ENCODE data around the gene CHRNB2. TPM values are rescaled to one million over a fixed set of nuclear protein-coding genes. Genes with fewer than 3 reads are reported as not detected.

The CHRNB2 gene
- total and polyA plus RNA-seq, 9 of the 15 experiments (the other 6 are each of a cell fraction or from before 2014, with no cell fraction given), result 0.01 TPM; not detected in 8

DNA sequence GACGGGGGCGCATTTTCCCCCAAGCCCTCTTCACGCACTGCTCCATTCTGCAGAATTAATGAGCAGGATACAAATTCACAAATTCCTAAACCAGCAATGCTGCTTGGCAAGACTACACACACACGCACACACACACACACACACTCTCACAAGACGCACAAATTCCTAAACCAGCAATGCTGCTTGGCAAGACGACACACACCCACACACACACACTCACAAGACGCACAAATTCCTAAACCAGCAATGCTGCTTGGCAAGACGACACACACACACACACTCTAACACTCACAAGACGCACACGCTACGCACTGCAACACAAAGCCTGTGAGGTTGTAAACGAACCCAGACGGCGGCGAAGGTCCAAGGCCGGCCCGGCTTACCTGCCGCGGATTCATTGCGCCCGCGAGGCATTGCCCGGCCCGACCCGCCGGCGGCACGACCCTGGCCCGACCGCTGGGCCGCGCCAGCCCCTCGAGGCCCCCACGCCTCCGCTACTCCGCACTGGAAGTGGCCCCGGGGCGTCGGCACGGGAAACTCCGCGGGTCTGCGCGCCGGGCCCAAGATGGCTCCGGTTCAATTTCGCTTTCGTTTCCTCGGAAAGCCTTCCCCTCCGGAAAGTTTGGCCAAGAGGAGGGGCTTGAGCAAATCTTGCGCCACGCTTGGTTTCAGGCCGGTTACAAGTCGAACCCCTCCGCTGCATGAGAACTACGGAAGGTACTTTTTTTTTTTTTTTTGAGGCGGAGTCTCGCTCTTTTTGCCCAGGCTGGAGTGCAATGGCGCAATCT is 40.2 kb downstream of the CHRNB2 start, which contains the start of gene ADAR (continued):
- TF ChIP-seq, protein P1, sequence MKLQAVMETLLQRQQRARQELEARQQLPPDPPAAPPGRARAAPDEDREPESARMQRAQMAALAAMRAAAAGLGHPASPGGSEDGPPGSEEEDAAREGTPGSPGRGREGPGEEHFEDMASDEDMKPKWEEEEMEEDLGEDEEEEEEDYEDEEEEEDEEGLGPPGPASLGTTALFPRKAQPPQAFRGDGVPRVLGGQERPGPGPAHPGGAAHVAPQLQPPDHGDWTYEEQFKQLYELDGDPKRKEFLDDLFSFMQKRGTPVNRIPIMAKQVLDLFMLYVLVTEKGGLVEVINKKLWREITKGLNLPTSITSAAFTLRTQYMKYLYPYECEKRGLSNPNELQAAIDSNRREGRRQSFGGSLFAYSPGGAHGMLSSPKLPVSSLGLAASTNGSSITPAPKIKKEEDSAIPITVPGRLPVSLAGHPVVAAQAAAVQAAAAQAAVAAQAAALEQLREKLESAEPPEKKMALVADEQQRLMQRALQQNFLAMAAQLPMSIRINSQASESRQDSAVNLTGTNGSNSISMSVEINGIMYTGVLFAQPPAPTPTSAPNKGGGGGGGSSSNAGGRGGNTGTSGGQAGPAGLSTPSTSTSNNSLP (IDR thresholded peaks at IDR 0.05; ENCODE audit: borderline replicate concordance, low read depth, low read length), result no peak
- TF ChIP-seq GABPB2 (CRISPR knock-in tag; conservative IDR thresholded peaks at IDR 0.05) (no peak), TAF7 (tag; IDR thresholded peaks at IDR 0.05) (peak; percentile 41; the same call in 1 of the 2 replicates), DMBX1 (CRISPR knock-in tag; IDR thresholded peaks at IDR 0.05; ENCODE audit: borderline replicate concordance) (no peak), ILF3 (IDR thresholded peaks at IDR 0.05; ENCODE audit: borderline replicate concordance) (no peak), NFYB (IDR thresholded peaks at IDR 0.05; ENCODE audit: extremely low read depth, insufficient read length) (no peak), ZNF311 (CRISPR knock-in tag; IDR thresholded peaks at IDR 0.05) (no peak), ZNF184 (CRISPR knock-in tag; IDR thresholded peaks at IDR 0.05) (no peak), ZKSCAN1 (IDR thresholded peaks at IDR 0.05; ENCODE audit: low read depth, low read length) (no peak), PCBP2 (IDR thresholded peaks at IDR 0.05; ENCODE audit: low read depth, low read length, poor library complexity, severe bottlenecking) (no peak), MCM5 (IDR thresholded peaks at IDR 0.05; ENCODE audit: low read depth) (no peak)
- TF ChIP-seq, protein P2, sequence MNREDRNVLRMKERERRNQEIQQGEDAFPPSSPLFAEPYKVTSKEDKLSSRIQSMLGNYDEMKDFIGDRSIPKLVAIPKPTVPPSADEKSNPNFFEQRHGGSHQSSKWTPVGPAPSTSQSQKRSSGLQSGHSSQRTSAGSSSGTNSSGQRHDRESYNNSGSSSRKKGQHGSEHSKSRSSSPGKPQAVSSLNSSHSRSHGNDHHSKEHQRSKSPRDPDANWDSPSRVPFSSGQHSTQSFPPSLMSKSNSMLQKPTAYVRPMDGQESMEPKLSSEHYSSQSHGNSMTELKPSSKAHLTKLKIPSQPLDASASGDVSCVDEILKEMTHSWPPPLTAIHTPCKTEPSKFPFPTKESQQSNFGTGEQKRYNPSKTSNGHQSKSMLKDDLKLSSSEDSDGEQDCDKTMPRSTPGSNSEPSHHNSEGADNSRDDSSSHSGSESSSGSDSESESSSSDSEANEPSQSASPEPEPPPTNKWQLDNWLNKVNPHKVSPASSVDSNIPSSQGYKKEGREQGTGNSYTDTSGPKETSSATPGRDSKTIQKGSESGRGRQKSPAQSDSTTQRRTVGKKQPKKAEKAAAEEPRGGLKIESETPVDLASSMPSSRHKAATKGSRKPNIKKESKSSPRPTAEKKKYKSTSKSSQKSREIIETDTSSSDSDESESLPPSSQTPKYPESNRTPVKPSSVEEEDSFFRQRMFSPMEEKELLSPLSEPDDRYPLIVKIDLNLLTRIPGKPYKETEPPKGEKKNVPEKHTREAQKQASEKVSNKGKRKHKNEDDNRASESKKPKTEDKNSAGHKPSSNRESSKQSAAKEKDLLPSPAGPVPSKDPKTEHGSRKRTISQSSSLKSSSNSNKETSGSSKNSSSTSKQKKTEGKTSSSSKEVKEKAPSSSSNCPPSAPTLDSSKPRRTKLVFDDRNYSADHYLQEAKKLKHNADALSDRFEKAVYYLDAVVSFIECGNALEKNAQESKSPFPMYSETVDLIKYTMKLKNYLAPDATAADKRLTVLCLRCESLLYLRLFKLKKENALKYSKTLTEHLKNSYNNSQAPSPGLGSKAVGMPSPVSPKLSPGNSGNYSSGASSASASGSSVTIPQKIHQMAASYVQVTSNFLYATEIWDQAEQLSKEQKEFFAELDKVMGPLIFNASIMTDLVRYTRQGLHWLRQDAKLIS (CRISPR knock-in tag; IDR thresholded peaks at IDR 0.05), result 0 out of 2 replicates have a peak, but pooled peaks have one; percentile 29
- TF ChIP-seq, protein P3, sequence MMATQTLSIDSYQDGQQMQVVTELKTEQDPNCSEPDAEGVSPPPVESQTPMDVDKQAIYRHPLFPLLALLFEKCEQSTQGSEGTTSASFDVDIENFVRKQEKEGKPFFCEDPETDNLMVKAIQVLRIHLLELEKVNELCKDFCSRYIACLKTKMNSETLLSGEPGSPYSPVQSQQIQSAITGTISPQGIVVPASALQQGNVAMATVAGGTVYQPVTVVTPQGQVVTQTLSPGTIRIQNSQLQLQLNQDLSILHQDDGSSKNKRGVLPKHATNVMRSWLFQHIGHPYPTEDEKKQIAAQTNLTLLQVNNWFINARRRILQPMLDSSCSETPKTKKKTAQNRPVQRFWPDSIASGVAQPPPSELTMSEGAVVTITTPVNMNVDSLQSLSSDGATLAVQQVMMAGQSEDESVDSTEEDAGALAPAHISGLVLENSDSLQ (IDR thresholded peaks at IDR 0.05), result no peak
- TF ChIP-seq, protein P4, sequence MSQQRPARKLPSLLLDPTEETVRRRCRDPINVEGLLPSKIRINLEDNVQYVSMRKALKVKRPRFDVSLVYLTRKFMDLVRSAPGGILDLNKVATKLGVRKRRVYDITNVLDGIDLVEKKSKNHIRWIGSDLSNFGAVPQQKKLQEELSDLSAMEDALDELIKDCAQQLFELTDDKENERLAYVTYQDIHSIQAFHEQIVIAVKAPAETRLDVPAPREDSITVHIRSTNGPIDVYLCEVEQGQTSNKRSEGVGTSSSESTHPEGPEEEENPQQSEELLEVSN (IDR thresholded peaks at IDR 0.05; ENCODE audit: borderline replicate concordance in 1 of 2, extremely low read depth in 1 of 2, insufficient read depth in 1 of 2, insufficient read length in 1 of 2, low read depth in 1 of 2, low read length in 1 of 2, poor library complexity in 1 of 2, severe bottlenecking in 1 of 2), result peak in 1 of 2 experiments; percentile 16
- TF ChIP-seq, protein P5, sequence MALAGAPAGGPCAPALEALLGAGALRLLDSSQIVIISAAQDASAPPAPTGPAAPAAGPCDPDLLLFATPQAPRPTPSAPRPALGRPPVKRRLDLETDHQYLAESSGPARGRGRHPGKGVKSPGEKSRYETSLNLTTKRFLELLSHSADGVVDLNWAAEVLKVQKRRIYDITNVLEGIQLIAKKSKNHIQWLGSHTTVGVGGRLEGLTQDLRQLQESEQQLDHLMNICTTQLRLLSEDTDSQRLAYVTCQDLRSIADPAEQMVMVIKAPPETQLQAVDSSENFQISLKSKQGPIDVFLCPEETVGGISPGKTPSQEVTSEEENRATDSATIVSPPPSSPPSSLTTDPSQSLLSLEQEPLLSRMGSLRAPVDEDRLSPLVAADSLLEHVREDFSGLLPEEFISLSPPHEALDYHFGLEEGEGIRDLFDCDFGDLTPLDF (CRISPR knock-in tag; IDR thresholded peaks at IDR 0.05), result no peak
